AG04449 (cell line): Measurements from ENCODE around the gene LCOR.
"Not testable (repeated sequence)": the region's sequence is repeated elsewhere in the genome, so short reads cannot be mapped to it uniquely, and the experiment has no call there.

Experiments
- CTCF ChIA-PET: fragments of 350-600 bp; formaldehyde crosslinking; extraction: SDS; loops from one replicate; lab custom pipeline; 2021; ENCODE audit warnings: antibody characterized with exemption; lab: Yijun Ruan, JAX
- POLR2A ChIA-PET: fragments of 400-600, 350-600 bp; formaldehyde crosslinking; extraction: SDS; loops from one replicate; lab custom pipeline; 2020; ENCODE audit warnings: antibody characterized with exemption, inconsistent platforms; lab: Yijun Ruan, JAX
- DNase-seq: peaks from one replicate; pipeline ENCODE4 v3.0.0-alpha.2; 2010; ENCODE audit warnings: low read depth, low spot score
- H3K4me3 ChIP-seq: 2 replicates; pipeline ENCODE4 v1.5.1; 2011; ENCODE audit warnings: low read depth, mild to moderate bottlenecking, control low read depth, low read length
- CTCF ChIP-seq: IDR thresholded peaks from one replicate; pipeline ENCODE4 v1.5.1; 2011; ENCODE audit warnings: mild to moderate bottlenecking, moderate library complexity, low read length, control low read depth, inconsistent platforms; ENCODE audit not compliant: insufficient read depth; ENCODE audit errors: missing control alignments

LCOR gene

GRCh38 chr10:96924861-96925260, 92.8 kb downstream of the LCOR start:
- CTCF ChIA-PET = interaction anchor here (1.4 kb wide), 1 partner anchor 10 kb away, joined by 3 read pairs; no protein-coding TSS in a partner anchor
- POLR2A ChIA-PET = no interaction called here

GRCh38 chr10:96930469-96930868, 98.4 kb downstream of the LCOR start:
- POLR2A ChIA-PET = no interaction called here
- no peak for TF ChIP-seq CTCF
- no peak overlapping the region for H3K4me3 ChIP-seq
- no peak for DNase-seq
- CTCF ChIA-PET = interaction anchor here (1.5 to 1.9 kb wide), 2 partner anchors 19 to 142 kb away, joined by 6 to 8 read pairs; no protein-coding TSS in a partner anchor

More at GRCh38 chr10:96924861-96925260, 92.8 kb downstream of the LCOR start:
- no peak for TF ChIP-seq CTCF
- no peak for DNase-seq
- no peak overlapping the region for H3K4me3 ChIP-seq

- ChIA-PET POLR2A (no interaction called here), CTCF (interaction anchor here (1.2 to 2.5 kb wide), 3 partner anchors 10 to 24 kb away, joined by 3 to 14 read pairs (median 4); no protein-coding TSS in a partner anchor)
Measured at GRCh38 chr10:96935148-96935547, 103.0 kb downstream of the LCOR start.

GRCh38 chr10:96935810-96936209, 103.7 kb downstream of the LCOR start:
- ChIA-PET POLR2A (no interaction called here), CTCF (no interaction called here)
- no peak for TF ChIP-seq CTCF
- no peak for DNase-seq
- no peak overlapping the region for H3K4me3 ChIP-seq

More at GRCh38 chr10:96935148-96935547, 103.0 kb downstream of the LCOR start:
- no peak for TF ChIP-seq CTCF
- no peak for DNase-seq
- H3K4me3 ChIP-seq = no peak overlapping the region

GRCh38 chr10:96943161-96943560, 111.1 kb downstream of the LCOR start:
- DNase-seq, CTCF ChIA-PET, POLR2A ChIA-PET, H3K4me3 ChIP-seq: not testable (repeated sequence)

- TF ChIP-seq CTCF = no peak
- H3K4me3 ChIP-seq = no peak overlapping the region
- POLR2A ChIA-PET = no interaction called here
- CTCF ChIA-PET = interaction anchor here (1.0 to 1.4 kb wide), 2 partner anchors 14 to 125 kb away, joined by 3 read pairs; no protein-coding TSS in a partner anchor
- DNase-seq = no peak
Measured at GRCh38 chr10:96947036-96947435, 114.9 kb downstream of the LCOR start.
